Cardiac muscle cell (in vitro differentiated cells and primary cell): ENCODE results near the gene SYNPR. TPM values are rescaled to one million over a fixed set of nuclear protein-coding genes. Genes with fewer than 3 reads are reported as not detected.

ENCODE experiments used
- DNase-seq, 2 donors: peaks; one replicate each; pipeline versions ENCODE4 v3.0.0 to v3.0.0-alpha.2; 2010 to 2017; ENCODE audit warnings: low read depth in 1 of 2, low spot score in 1 of 2
- H3K27ac ChIP-seq: fragments of 200-600 bp; sonication (generic); 2 replicates; pipeline ENCODE4 v1.5.1; 2016
- H3K27me3 ChIP-seq: fragments of 200-600 bp; sonication (generic); 2 replicates; pipeline ENCODE4 v1.6.0; 2016; ENCODE audit warnings: control low read depth
- H3K36me3 ChIP-seq: fragments of 200-600 bp; sonication (generic); 2 replicates; pipeline ENCODE4 v1.5.1; 2016; ENCODE audit warnings: control low read depth
- H3K4me1 ChIP-seq: fragments of 200-600 bp; sonication (generic); 2 replicates; pipeline ENCODE4 v1.8.1; 2017; ENCODE audit warnings: low read depth, mild to moderate bottlenecking, mixed run types
- H3K4me3 ChIP-seq: fragments of 200-600 bp; sonication (generic); 2 replicates; pipeline ENCODE4 v1.5.1; 2016; ENCODE audit warnings: mild to moderate bottlenecking
- H3K9me3 ChIP-seq: fragments of 200-600 bp; sonication (generic); 2 replicates; pipeline ENCODE4 v1.5.1; 2017; ENCODE audit warnings: low read depth, mild to moderate bottlenecking, control low read depth
- polyA plus RNA-seq: library from polyadenylated mRNA; unstranded; fragments of >200 nt; fragmentation: Nextera tagmentation; extraction: Ambion mirVana; gene quantifications from 2 replicates; pipeline ENCODE4 v1.2.1, GENCODE V29; 2016
- total RNA-seq: library from RNA; depleted of rRNA; stranded (reverse); fragments of >200 nt; gene quantifications from 2 replicates; pipeline ENCODE4 v1.2.3, GENCODE V29; 2016
- TF ChIP-seq, protein P1 (sequence below): IDR thresholded peaks from 2 replicates; pipeline ENCODE4 v1.5.1; 2012; ENCODE audit warnings: low read depth, mild to moderate bottlenecking, low read length

SYNPR gene
- total and polyA plus RNA-seq, 2 experiments from 2014 or later, result 0.36 to 1.8 TPM

DNA sequence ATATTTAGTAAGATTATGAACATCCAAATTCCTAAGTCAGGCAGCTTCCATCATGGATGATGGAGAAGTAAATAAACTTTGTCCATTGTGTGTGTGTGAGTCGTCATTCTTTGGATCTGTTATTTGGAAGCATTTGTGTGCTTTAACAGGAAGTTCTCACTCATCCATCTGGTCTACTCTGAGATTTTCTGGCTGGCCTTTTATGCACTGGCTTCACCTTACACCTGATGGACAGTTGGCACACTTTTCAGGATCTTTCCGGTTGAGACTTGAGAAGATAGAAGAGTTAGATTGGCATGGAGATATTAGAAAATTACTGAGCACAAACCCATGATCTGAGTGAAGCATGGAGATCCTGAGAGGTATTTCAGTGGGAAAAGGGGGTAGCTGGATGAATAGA is 12.6 kb downstream of the SYNPR start:
- Histone ChIP-seq H3K9me3 (no peaks in the 10 kb centered on the region), H3K4me3 (no peak overlapping the region), H3K27me3 (no peaks in the 10 kb centered on the region), H3K4me1 (peaks cover 5% of the 10 kb centered on the region), H3K36me3 (no peaks in the 10 kb centered on the region), H3K27ac (no peak overlapping the region)
- DNase-seq, result no peak
- TF ChIP-seq, protein P1, sequence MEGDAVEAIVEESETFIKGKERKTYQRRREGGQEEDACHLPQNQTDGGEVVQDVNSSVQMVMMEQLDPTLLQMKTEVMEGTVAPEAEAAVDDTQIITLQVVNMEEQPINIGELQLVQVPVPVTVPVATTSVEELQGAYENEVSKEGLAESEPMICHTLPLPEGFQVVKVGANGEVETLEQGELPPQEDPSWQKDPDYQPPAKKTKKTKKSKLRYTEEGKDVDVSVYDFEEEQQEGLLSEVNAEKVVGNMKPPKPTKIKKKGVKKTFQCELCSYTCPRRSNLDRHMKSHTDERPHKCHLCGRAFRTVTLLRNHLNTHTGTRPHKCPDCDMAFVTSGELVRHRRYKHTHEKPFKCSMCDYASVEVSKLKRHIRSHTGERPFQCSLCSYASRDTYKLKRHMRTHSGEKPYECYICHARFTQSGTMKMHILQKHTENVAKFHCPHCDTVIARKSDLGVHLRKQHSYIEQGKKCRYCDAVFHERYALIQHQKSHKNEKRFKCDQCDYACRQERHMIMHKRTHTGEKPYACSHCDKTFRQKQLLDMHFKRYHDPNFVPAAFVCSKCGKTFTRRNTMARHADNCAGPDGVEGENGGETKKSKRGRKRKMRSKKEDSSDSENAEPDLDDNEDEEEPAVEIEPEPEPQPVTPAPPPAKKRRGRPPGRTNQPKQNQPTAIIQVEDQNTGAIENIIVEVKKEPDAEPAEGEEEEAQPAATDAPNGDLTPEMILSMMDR, result no peak

DNA sequence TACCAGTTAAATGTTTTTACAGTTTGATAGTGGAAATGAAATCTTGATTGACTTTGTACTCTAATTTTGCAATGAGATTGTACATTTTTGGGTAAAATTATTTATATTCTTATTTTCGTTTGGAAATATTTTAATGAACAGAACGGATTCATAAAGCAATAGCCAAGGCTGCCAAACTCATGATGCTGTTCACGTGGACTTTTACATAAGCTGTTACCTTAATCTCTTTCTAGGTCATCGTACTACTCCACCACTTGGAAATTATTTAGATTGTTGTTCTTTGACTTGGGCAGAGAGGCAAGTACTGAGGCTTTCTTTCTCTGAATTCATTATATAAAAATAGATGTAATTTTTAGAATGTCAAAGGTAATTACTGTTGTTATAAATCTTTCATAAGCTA is 16.2 kb downstream of the SYNPR start:
- Histone ChIP-seq H3K27ac (no peak overlapping the region), H3K27me3 (no peaks in the 10 kb centered on the region), H3K4me1 (no peaks in the 10 kb centered on the region), H3K4me3 (no peak overlapping the region), H3K36me3 (no peaks in the 10 kb centered on the region), H3K9me3 (no peaks in the 10 kb centered on the region)
- DNase-seq, result no peak
- TF ChIP-seq, protein P1, result no peak

DNA sequence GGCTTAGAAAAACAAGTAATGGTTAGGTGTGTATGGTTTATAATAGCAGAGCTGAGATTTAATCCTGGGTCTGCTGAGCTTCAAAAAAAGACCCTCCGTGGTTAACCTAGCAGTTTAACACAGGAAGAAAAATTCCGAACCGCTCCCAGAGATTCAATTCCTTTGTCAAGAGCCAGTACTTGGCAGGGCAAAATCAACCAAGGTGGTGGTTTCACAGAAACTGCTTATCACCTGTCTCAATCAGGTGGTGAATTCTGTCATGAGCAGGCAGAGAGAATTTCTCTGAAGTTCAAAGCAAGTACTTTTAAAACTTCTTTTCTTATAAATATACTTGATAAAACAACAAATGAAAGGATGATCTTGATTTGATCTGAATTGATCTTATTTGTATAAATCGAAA is 17.2 kb downstream of the SYNPR start:
- Histone ChIP-seq H3K9me3 (no peaks in the 10 kb centered on the region), H3K4me1 (no peaks in the 10 kb centered on the region), H3K36me3 (no peaks in the 10 kb centered on the region), H3K4me3 (no peak overlapping the region), H3K27ac (no peak overlapping the region), H3K27me3 (no peaks in the 10 kb centered on the region)
- peak in 1 of 2 donors; percentile 4 for DNase-seq
- TF ChIP-seq, protein P1, result no peak

DNA sequence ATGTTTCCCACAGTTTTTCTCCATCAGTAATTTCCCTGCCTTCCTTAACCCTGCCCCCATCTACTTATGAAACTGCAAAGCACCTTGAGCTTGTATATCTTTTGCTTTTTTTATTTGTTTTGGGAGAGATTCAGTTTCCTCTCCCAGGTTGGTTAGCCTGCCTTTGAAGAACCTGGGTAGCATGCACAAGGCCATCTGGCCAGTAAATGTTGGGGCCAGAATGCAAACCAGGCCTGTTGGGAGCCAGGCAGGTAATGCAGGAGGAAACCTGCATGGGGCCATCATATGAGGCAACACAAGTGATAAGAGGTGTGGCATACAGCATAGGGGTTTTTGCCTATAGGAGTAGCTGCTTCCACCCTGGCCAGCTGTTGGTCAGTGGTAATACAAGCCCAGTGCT is 17.7 kb downstream of the SYNPR start:
- H3K4me1 ChIP-seq, result no peaks in the 10 kb centered on the region
- TF ChIP-seq, protein P1, result no peak
- no peak for DNase-seq
- no peaks in the 10 kb centered on the region for H3K27me3 ChIP-seq
- no peak overlapping the region for H3K27ac ChIP-seq
- no peaks in the 10 kb centered on the region for H3K36me3 ChIP-seq
- no peak overlapping the region for H3K4me3 ChIP-seq
- H3K9me3 ChIP-seq, result no peaks in the 10 kb centered on the region

DNA sequence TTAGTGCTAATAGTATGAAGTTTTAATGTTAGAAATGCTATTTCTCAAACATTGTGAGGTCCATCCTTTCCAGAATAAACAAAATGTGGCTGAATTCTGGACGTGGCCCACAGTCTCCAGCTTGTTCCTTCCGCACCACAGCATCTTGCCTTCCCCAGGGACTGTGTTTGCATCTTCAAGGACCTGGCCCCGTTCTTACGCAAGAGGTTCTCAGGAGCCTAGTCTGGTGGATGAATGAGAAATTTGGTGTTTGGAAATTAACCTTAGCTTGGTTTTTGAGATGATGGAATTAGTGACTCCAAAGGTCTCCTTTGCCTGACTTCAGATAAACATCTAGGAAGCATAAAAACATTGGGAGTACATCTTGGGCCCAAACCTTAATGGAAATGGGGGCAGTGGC is 18.1 kb downstream of the SYNPR start:
- Histone ChIP-seq H3K36me3 (no peaks in the 10 kb centered on the region), H3K27ac (no peak overlapping the region), H3K9me3 (no peaks in the 10 kb centered on the region), H3K4me3 (no peak overlapping the region), H3K27me3 (no peaks in the 10 kb centered on the region), H3K4me1 (no peaks in the 10 kb centered on the region)
- TF ChIP-seq, protein P1, result no peak
- no peak for DNase-seq

DNA sequence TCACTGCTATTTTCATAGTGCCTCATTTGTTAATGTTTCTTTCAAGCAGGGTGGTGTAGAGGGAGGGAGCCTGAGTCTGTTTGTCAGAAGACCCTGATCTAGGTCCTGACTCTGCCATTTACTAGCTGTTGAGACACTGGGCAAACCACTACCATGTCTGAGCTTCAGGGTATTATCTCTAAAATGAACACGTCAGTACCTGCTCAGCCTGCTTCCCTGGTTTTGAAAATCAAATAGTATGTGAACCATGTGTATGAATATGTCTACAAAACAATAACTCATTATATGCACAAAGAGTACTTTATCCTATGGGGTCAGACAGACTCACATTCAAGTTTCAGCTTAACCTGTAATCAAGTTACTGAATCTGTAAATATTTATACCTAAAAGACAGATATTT is 25.1 kb downstream of the SYNPR start:
- Histone ChIP-seq H3K4me1 (no peaks in the 10 kb centered on the region), H3K27ac (no peak overlapping the region), H3K36me3 (no peaks in the 10 kb centered on the region), H3K9me3 (no peaks in the 10 kb centered on the region), H3K27me3 (peaks cover 34% of the 10 kb centered on the region), H3K4me3 (no peak overlapping the region)
- TF ChIP-seq, protein P1, result no peak
- DNase-seq, result no peak
